Measurements from ENCODE around the gene SSR1.

The SSR1 gene

GRCh38 chr6:7241709-7242645 lies 71.0 kb downstream of the SSR1 start:
- in situ Hi-C loops (cut with MboI; ENCODE audit: low sequenced_read_pairs): no loop called here

- in situ Hi-C loops (cut with MboI; ENCODE audit: low sequenced_read_pairs): no loop called here
Observed at GRCh38 chr6:7241160-7241559, 71.8 kb downstream of the SSR1 start.

- in situ Hi-C loops (cut with MboI; ENCODE audit: low sequenced_read_pairs): no loop called here
Observed at GRCh38 chr6:7240351-7240750, 72.6 kb downstream of the SSR1 start.

GRCh38 chr6:7239590-7239948 lies 73.4 kb downstream of the SSR1 start:
- in situ Hi-C loops (cut with MboI; ENCODE audit: low sequenced_read_pairs): no loop called here

GRCh38 chr6:7238900-7239589 lies 74.0 kb downstream of the SSR1 start:
- in situ Hi-C loops (cut with MboI; ENCODE audit: low sequenced_read_pairs): no loop called here

- in situ Hi-C loops (cut with MboI; ENCODE audit: low sequenced_read_pairs): no loop called here
Observed at GRCh38 chr6:7238526-7238899, 74.5 kb downstream of the SSR1 start.

GRCh38 chr6:7237653-7238188 lies 75.3 kb downstream of the SSR1 start:
- in situ Hi-C loops (cut with MboI; ENCODE audit: low sequenced_read_pairs): no loop called here

GRCh38 chr6:7236306-7237209 lies 76.4 kb downstream of the SSR1 start:
- in situ Hi-C loops (cut with MboI; ENCODE audit: low sequenced_read_pairs): no loop called here

GRCh38 chr6:7235712-7236305 lies 77.2 kb downstream of the SSR1 start:
- in situ Hi-C loops (cut with MboI; ENCODE audit: low sequenced_read_pairs): no loop called here

GRCh38 chr6:7234547-7234946 lies 78.5 kb downstream of the SSR1 start:
- in situ Hi-C loops (cut with MboI; ENCODE audit: low sequenced_read_pairs): no loop called here

GRCh38 chr6:7232351-7232750 lies 80.6 kb downstream of the SSR1 start:
- in situ Hi-C loops (cut with MboI; ENCODE audit: low sequenced_read_pairs): no loop called here

GRCh38 chr6:7230956-7231713 lies 81.9 kb downstream of the SSR1 start:
- in situ Hi-C loops (cut with MboI; ENCODE audit: low sequenced_read_pairs): no loop called here

- in situ Hi-C loops (cut with MboI; ENCODE audit: low sequenced_read_pairs): no loop called here
Observed at GRCh38 chr6:7230327-7230691, 82.7 kb downstream of the SSR1 start.

- in situ Hi-C loops (cut with MboI; ENCODE audit: low sequenced_read_pairs): no loop called here
Observed at GRCh38 chr6:7229376-7230326, 83.3 kb downstream of the SSR1 start.

GRCh38 chr6:7228662-7229375 lies 84.2 kb downstream of the SSR1 start:
- in situ Hi-C loops (cut with MboI; ENCODE audit: low sequenced_read_pairs): no loop called here

GRCh38 chr6:7224731-7225130 lies 88.3 kb downstream of the SSR1 start:
- in situ Hi-C loops (cut with MboI; ENCODE audit: low sequenced_read_pairs): no loop called here

GRCh38 chr6:7222197-7222596 lies 90.8 kb downstream of the SSR1 start:
- in situ Hi-C loops (cut with MboI; ENCODE audit: low sequenced_read_pairs): no loop called here

GRCh38 chr6:7219310-7219709 lies 93.7 kb downstream of the SSR1 start:
- in situ Hi-C loops (cut with MboI; ENCODE audit: low sequenced_read_pairs): no loop called here

Measured in HL-60/S4 treated with phorbol 12-myristate 13-acetate at 8.2 ng/mL for 4 days and 3 days (cell line).